Esophagus muscularis mucosa (tissue), 4 donors: ENCODE measurements around the gene AIFM3. TPM values are rescaled to one million over a fixed set of nuclear protein-coding genes. Genes with fewer than 3 reads are reported as not detected.

ENCODE experiments used
- DNase-seq: peaks from one replicate; pipeline ENCODE4 v3.0.0-alpha.2; 2017; ENCODE audit errors: extremely low spot score
- H3K27ac ChIP-seq, 4 donors: fragments of 200-600 bp; sonication (generic); replicated peaks in 1 of 4; 1 replicate in 3 of 4; 2 replicates in 1 of 4; pipeline ENCODE4 v1.5.1; 2016 to 2019; ENCODE audit warnings: mild to moderate bottlenecking in 1 of 4
- H3K27me3 ChIP-seq, 4 donors: fragments of 200-600 bp; sonication (generic); one replicate each; pipeline versions ENCODE4 v1.5.1 to v1.6.0; 2016 to 2019
- H3K36me3 ChIP-seq, 4 donors: fragments of 200-600 bp; sonication (generic); one replicate each; pipeline ENCODE4 v1.5.1; 2016 to 2019
- H3K4me1 ChIP-seq, 4 donors: fragments of 200-600 bp; sonication (generic); one replicate each; pipeline ENCODE4 v1.5.1; 2016 to 2019
- H3K4me3 ChIP-seq, 4 donors: fragments of 200-600 bp; sonication (generic); 1 replicate in 2 of 4; 2 replicates in 2 of 4; pipeline ENCODE4 v1.5.1; 2016 to 2019; ENCODE audit warnings: mild to moderate bottlenecking in 4 of 4, moderate library complexity in 1 of 4
- H3K9me3 ChIP-seq, 4 donors: fragments of 200-600 bp; sonication (generic); 1 replicate in 3 of 4; 2 replicates in 1 of 4; pipeline ENCODE4 v1.5.1; 2016 to 2019
- CTCF ChIP-seq, 3 experiments: fragments of 200-600 bp in 2 of 3; fragments of 450-650 bp in 1 of 3; sonication (generic) in 2 of 3; IDR thresholded peaks; one replicate each; pipeline ENCODE4 v1.5.1; 2017 to 2019; ENCODE audit warnings: antibody characterized with exemption in 3 of 3, mild to moderate bottlenecking in 2 of 3, moderate library complexity in 1 of 3
- EP300 ChIP-seq: sonication (generic); formaldehyde crosslinking; IDR thresholded peaks from one replicate; pipeline ENCODE4 v1.6.1; 2017; ENCODE audit warnings: antibody characterized with exemption
- POLR2A ChIP-seq: fragments of 450-650 bp; IDR thresholded peaks from one replicate; pipeline ENCODE4 v1.6.1; 2017; ENCODE audit warnings: antibody characterized with exemption, moderate library complexity, mild to moderate bottlenecking, low read depth
- POLR2AphosphoS5 ChIP-seq, 2 donors: sonication (generic); formaldehyde crosslinking; IDR thresholded peaks; one replicate each; pipeline ENCODE4 v1.6.1; 2017; ENCODE audit warnings: antibody characterized with exemption in 2 of 2
- WGBS: methylation state at CpG from one replicate; pipeline ENCODE4 v1.1.5; 2018; 5-methylcytosine and 5-hydroxymethylcytosine counted together
- intact Hi-C: fragments of 100-400 bp; cut with DNase I; formaldehyde crosslinking; loops from one replicate; pipeline ENCODE4 v1.15.1; 2023
- total RNA-seq, 4 donors: library from RNA; depleted of rRNA; stranded (reverse); fragments of >200 nt; gene quantifications; one replicate each; pipeline versions ENCODE4 v1.1.0 to v1.2.1, GENCODE V29; 2016

Gene AIFM3
- total RNA-seq, 4 donors from 2014 or later = 0.92 to 1.7 (median 1.4) TPM

GRCh38 chr22:20989323-20990138, 22.5 kb downstream of the AIFM3 start:
- TF ChIP-seq POLR2AphosphoS5 (IDR thresholded peaks at IDR 0.05) (no peak), EP300 (no peak), POLR2A (no peak), CTCF (IDR thresholded peaks at IDR 0.05) (no peak)
- WGBS = 54% methylated on average over 14 of the region's 17 CpGs
- DNase-seq = no peak
- Histone ChIP-seq H3K27ac (no peak overlapping the region), H3K27me3 (no peaks in the 10 kb centered on the region), H3K9me3 (no peaks in the 10 kb centered on the region), H3K36me3 (peaks cover 29 to 92% (median 81%) of the 10 kb centered on the region in 4 donors), H3K4me3 (no peak overlapping the region), H3K4me1 (no peaks in the 10 kb centered on the region)
- intact Hi-C loops = no loop called here

- no peaks in the 10 kb centered on the region for H3K9me3 ChIP-seq
- H3K4me3 ChIP-seq = no peak overlapping the region
- H3K36me3 ChIP-seq = peaks cover 33 to 96% (median 87%) of the 10 kb centered on the region in 4 donors
- 81% methylated on average over 14 of the region's 21 CpGs for WGBS
- no peak overlapping the region for H3K27ac ChIP-seq
- no peaks in the 10 kb centered on the region for H3K27me3 ChIP-seq
- no peak for DNase-seq
- no peak for TF ChIP-seq CTCF (IDR thresholded peaks at IDR 0.05)
- TF ChIP-seq POLR2AphosphoS5 (IDR thresholded peaks at IDR 0.05) = no peak
- TF ChIP-seq POLR2A = no peak
- no peak for TF ChIP-seq EP300
- intact Hi-C loops = no loop called here
- H3K4me1 ChIP-seq = no peaks in the 10 kb centered on the region
Observed at GRCh38 chr22:20990184-20991180, 23.4 kb downstream of the AIFM3 start.

- no peak for TF ChIP-seq POLR2A
- TF ChIP-seq EP300 = no peak
- TF ChIP-seq CTCF (IDR thresholded peaks at IDR 0.05) = no peak
- no peak for TF ChIP-seq POLR2AphosphoS5 (IDR thresholded peaks at IDR 0.05)
- Histone ChIP-seq H3K4me3 (no peak overlapping the region), H3K27ac (no peak overlapping the region), H3K4me1 (no peaks in the 10 kb centered on the region), H3K27me3 (no peaks in the 10 kb centered on the region), H3K36me3 (peaks cover 40 to 99% (median 91%) of the 10 kb centered on the region in 4 donors), H3K9me3 (no peaks in the 10 kb centered on the region)
- 95% methylated on average over 16 of the region's 24 CpGs for WGBS
- intact Hi-C loops = no loop called here
- no peak for DNase-seq
Observed at GRCh38 chr22:20991252-20992055, 24.4 kb downstream of the AIFM3 start.

GRCh38 chr22:20992056-20992442, 25.0 kb downstream of the AIFM3 start:
- DNase-seq = no peak
- intact Hi-C loops = no loop called here
- Histone ChIP-seq H3K27me3 (no peaks in the 10 kb centered on the region), H3K4me1 (no peaks in the 10 kb centered on the region), H3K9me3 (no peaks in the 10 kb centered on the region), H3K27ac (no peak overlapping the region), H3K36me3 (peaks cover 38 to 99% (median 93%) of the 10 kb centered on the region in 4 donors), H3K4me3 (no peak overlapping the region)
- WGBS = no CpG with 5 or more reads among the region's 7 CpGs
- TF ChIP-seq POLR2AphosphoS5 (IDR thresholded peaks at IDR 0.05) (no peak), CTCF (IDR thresholded peaks at IDR 0.05) (no peak)
